GM10266 (cell line): Measurements from ENCODE around the gene DISP3.

ENCODE experiments used
- DNase-seq: peaks from one replicate; pipeline ENCODE4 v3.0.0; 2012; ENCODE audit errors: extremely low spot score
- CTCF ChIP-seq: IDR thresholded peaks from 2 replicates; pipeline ENCODE4 v1.5.1; 2012; ENCODE audit warnings: mild to moderate bottlenecking, low read depth; ENCODE audit not compliant: control insufficient read depth, insufficient read depth; ENCODE audit errors: missing control alignments

The DISP3 gene

GRCh38 chr1:11498956-11499594 lies 20.1 kb downstream of the DISP3 start:
- TF ChIP-seq CTCF = no peak
- no peak for DNase-seq

- TF ChIP-seq CTCF = no peak
- no peak for DNase-seq
These were observed 20.8 kb downstream of the DISP3 start for GRCh38 chr1:11499601-11500331.

- DNase-seq = no peak
- TF ChIP-seq CTCF = no peak
These were observed 21.9 kb downstream of the DISP3 start for GRCh38 chr1:11500881-11501280.

- no peak for TF ChIP-seq CTCF
- DNase-seq = no peak
These were observed 22.5 kb downstream of the DISP3 start for GRCh38 chr1:11501491-11501897.

GRCh38 chr1:11501906-11502485 lies 23.0 kb downstream of the DISP3 start:
- no peak for TF ChIP-seq CTCF
- DNase-seq = no peak

GRCh38 chr1:11502516-11502915 lies 23.6 kb downstream of the DISP3 start:
- no peak for TF ChIP-seq CTCF
- DNase-seq = no peak

- TF ChIP-seq CTCF = no peak
- no peak for DNase-seq
These were observed 25.6 kb downstream of the DISP3 start for GRCh38 chr1:11504599-11504998.
